K562 treated with DMSO at 1 percent for 12 hours (cell line): ENCODE data around the gene PMPCB. TPM values are rescaled to one million over a fixed set of nuclear protein-coding genes. Genes with fewer than 3 reads are reported as not detected.

Experiments used
- total RNA-seq: library from RNA; unstranded; fragments of 300-600 nt; gene quantifications from 2 replicates; pipeline ENCODE4 v1.2.3, GENCODE V29; 2022; ENCODE audit not compliant: insufficient read depth

Gene PMPCB
- 92.5 and 148 TPM in 2 replicates for total RNA-seq

DNA sequence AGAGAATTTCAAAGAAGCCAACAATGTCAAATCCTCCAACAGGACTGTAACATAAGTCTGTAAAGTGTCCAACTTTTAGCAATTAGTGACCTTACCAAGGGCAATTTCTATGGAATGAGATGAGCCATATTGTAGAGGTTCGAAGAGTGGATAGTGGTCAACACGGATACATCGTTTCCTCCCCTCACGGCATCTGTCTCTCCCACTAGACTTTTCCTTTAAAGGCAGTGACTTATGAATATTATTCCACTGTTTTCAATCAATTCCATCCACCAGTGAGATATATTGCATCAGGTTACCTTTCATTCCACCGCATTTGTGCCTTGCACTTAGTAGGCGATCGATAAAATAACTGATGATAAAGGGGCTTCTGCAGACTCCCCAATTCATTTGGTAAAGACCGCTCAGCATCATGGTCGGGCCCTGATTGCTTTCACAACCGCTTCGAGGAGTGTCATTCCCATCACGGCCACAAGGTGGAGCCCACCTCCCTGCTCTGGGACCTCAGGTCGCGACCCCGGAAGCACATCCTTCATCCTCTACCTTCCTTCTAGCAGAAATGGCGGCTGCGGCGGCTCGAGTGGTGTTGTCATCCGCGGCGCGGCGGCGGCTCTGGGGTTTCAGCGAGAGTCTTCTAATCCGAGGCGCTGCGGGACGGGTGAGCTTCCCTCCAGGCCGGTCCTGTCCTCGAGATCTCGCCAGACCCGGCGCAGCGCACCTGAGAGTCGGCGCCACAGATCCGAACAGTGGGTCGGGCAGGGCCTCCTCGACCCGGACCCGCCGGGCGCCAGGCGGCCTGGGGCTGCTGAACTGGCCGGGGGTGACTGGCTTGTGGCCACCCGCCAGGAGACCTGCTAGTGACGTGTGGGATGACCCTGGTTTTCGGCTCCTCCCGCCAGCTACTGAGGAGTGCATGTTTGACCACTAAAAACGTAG lies at the start of gene PMPCB:
Gene PMPCB, plus strand, starts transcription at position 535 of the 936 bp plus-strand sequence. Its CDS starts 25 bp downstream, at position 560.

GRCh38 chr7:103344453-103345149 lies 47.4 kb downstream of the PMPCB start, which contains the start of gene DNAJC2:
Gene DNAJC2, minus strand, starts transcription at chr7:103344767. Its CDS starts 145 bp downstream, at chr7:103344622.

DNA sequence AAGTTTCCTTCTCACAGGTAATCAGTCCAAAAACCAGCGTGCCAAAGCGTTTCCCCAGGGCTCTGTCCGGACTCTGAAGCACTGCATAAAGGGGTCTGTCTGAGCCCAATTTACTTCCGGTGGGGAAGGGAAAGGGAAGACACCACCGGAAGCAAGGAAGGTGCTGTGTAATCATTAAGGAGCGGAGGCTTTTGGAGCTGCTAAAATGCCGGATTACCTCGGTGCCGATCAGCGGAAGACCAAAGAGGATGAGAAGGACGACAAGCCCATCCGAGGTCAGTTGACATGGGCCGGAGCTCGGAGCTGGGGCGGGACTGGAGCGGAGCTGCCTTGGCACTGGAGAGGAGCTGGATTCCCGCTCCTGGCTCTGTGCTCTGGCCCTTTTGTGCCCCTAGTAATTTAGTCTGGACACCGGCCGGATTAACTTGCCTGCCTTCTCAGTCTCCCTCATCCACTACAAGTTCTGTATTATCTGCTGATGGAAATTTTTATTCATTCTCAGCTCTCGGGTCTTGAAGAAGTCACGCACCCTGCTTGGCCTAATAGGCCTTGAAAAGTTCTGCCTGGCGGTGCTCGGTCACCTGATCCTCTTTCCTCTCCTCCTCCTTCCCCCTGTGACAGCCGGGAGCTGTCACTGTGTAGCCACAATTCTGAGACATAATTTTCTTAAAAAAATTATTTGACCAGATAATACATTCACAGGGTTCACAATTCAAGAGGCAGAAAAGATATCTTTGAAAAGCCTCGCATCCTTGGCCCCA lies 50.5 kb downstream of the PMPCB start, which contains the start of gene PSMC2:
Gene PSMC2, plus strand, starts transcription at position 137 of the 761 bp plus-strand sequence. Its CDS starts 69 bp downstream, at position 206.

Other genes with a start within 250 kb of the PMPCB start
- gene FBXL13, start 222.6 kb upstream of the PMPCB start, total RNA-seq: 8.8 and 21.0 TPM in 2 replicates
- gene ARMC10, start 222.3 kb upstream of the PMPCB start, total RNA-seq: 26.3 and 43.4 TPM in 2 replicates
- 1.4 and 9.1 TPM in 2 replicates for gene NAPEPLD, start 148.3 kb upstream of the PMPCB start, total RNA-seq
- 22.4 and 44.3 TPM in 2 replicates for gene DNAJC2, start 47.3 kb downstream of the PMPCB start, total RNA-seq
- 287 and 301 TPM in 2 replicates for gene PSMC2, start 50.2 kb downstream of the PMPCB start, total RNA-seq
- not detected in 2 replicates for gene SLC26A5, start 148.8 kb downstream of the PMPCB start, total RNA-seq